HepG2 (cell line): ENCODE measurements around the gene PSMD2.

Experiments used
- AFF4 ChIP-seq: sonication (generic); formaldehyde crosslinking; IDR thresholded peaks from 2 replicates; pipeline ENCODE4 v1.4.0; 2020; ENCODE audit warnings: missing genetic modification reagents
- CTCF ChIP-seq: sonication (generic); formaldehyde crosslinking; IDR thresholded peaks from 2 replicates; pipeline ENCODE4 v1.5.0; 2020; ENCODE audit warnings: mild to moderate bottlenecking, missing genetic modification reagents, moderate library complexity
- EHMT2 ChIP-seq: fragments of 200-600 bp; sonication (generic); IDR thresholded peaks from 2 replicates; pipeline ENCODE4 v1.7.0; 2017; ENCODE audit warnings: antibody characterized with exemption, low read depth, low read length, borderline replicate concordance
- HNRNPH1 ChIP-seq: fragments of 200-400 bp; formaldehyde crosslinking; optimal IDR thresholded peaks from 2 replicates; pipeline ENCODE3; 2017; ENCODE audit warnings: mild to moderate bottlenecking, low read depth, low read length
- MLLT10 ChIP-seq: sonication (generic); formaldehyde crosslinking; IDR thresholded peaks from 2 replicates; pipeline ENCODE4 v1.4.0; 2020; ENCODE audit warnings: missing genetic modification reagents
- MTF2 ChIP-seq: sonication (generic); formaldehyde crosslinking; IDR thresholded peaks from 2 replicates; pipeline ENCODE4 v1.5.0; 2020; ENCODE audit warnings: missing genetic modification reagents, borderline replicate concordance
- NR2F6 ChIP-seq, 2 experiments: IDR thresholded peaks; 2 replicates each; pipeline ENCODE4 v1.6.1; 2016; ENCODE audit warnings: antibody characterized with exemption in 1 of 2, mild to moderate bottlenecking in 1 of 2
- PAX8 ChIP-seq: sonication (generic); formaldehyde crosslinking; IDR thresholded peaks from 2 replicates; pipeline ENCODE4 v1.8.0; 2022; ENCODE audit warnings: mild to moderate bottlenecking, missing genetic modification reagents, borderline replicate concordance
- POLR2A ChIP-seq, 2 experiments: IDR thresholded peaks; 2 replicates each; pipeline ENCODE4 v1.6.1; 2011; ENCODE audit warnings: low read depth in 2 of 2, low read length in 2 of 2, mild to moderate bottlenecking in 1 of 2, moderate library complexity in 1 of 2; ENCODE audit not compliant: insufficient read depth in 1 of 2
- REST ChIP-seq, 2 experiments: IDR thresholded peaks; 2 replicates each; pipeline ENCODE4 v1.6.1; 2011 to 2012; ENCODE audit warnings: low read length in 2 of 2, borderline replicate concordance in 1 of 2, low read depth in 1 of 2, mild to moderate bottlenecking in 1 of 2, moderate library complexity in 1 of 2
- ZNF431 ChIP-seq: sonication (generic); formaldehyde crosslinking; IDR thresholded peaks from 2 replicates; pipeline ENCODE4 v1.9.0; 2022; ENCODE audit warnings: missing genetic modification reagents, low read depth, mild to moderate bottlenecking, borderline replicate concordance
- ZNF513 ChIP-seq: sonication (generic); formaldehyde crosslinking; conservative IDR thresholded peaks from 2 replicates; pipeline ENCODE4 v1.5.0; 2020; ENCODE audit warnings: missing genetic modification reagents
- TF ChIP-seq, protein P1 (sequence below): sonication (generic); formaldehyde crosslinking; IDR thresholded peaks from 2 replicates; pipeline ENCODE4 v1.4.0; 2020; ENCODE audit warnings: missing genetic modification reagents

- TF ChIP-seq NR2F6 (IDR thresholded peaks at IDR 0.05), result no peak
- TF ChIP-seq NR2F6 (CRISPR knock-in tag; IDR thresholded peaks at IDR 0.05), result no peak
- no peak for TF ChIP-seq PAX8 (CRISPR knock-in tag)
- TF ChIP-seq CTCF (CRISPR knock-in tag), result no peak
- TF ChIP-seq, protein P1, sequence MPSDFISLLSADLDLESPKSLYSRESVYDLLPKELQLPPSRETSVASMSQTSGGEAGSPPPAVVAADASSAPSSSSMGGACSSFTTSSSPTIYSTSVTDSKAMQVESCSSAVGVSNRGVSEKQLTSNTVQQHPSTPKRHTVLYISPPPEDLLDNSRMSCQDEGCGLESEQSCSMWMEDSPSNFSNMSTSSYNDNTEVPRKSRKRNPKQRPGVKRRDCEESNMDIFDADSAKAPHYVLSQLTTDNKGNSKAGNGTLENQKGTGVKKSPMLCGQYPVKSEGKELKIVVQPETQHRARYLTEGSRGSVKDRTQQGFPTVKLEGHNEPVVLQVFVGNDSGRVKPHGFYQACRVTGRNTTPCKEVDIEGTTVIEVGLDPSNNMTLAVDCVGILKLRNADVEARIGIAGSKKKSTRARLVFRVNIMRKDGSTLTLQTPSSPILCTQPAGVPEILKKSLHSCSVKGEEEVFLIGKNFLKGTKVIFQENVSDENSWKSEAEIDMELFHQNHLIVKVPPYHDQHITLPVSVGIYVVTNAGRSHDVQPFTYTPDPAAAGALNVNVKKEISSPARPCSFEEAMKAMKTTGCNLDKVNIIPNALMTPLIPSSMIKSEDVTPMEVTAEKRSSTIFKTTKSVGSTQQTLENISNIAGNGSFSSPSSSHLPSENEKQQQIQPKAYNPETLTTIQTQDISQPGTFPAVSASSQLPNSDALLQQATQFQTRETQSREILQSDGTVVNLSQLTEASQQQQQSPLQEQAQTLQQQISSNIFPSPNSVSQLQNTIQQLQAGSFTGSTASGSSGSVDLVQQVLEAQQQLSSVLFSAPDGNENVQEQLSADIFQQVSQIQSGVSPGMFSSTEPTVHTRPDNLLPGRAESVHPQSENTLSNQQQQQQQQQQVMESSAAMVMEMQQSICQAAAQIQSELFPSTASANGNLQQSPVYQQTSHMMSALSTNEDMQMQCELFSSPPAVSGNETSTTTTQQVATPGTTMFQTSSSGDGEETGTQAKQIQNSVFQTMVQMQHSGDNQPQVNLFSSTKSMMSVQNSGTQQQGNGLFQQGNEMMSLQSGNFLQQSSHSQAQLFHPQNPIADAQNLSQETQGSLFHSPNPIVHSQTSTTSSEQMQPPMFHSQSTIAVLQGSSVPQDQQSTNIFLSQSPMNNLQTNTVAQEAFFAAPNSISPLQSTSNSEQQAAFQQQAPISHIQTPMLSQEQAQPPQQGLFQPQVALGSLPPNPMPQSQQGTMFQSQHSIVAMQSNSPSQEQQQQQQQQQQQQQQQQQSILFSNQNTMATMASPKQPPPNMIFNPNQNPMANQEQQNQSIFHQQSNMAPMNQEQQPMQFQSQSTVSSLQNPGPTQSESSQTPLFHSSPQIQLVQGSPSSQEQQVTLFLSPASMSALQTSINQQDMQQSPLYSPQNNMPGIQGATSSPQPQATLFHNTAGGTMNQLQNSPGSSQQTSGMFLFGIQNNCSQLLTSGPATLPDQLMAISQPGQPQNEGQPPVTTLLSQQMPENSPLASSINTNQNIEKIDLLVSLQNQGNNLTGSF (CRISPR knock-in tag), result no peak
- TF ChIP-seq MLLT10 (CRISPR knock-in tag), result no peak
- no peak for TF ChIP-seq POLR2A (IDR thresholded peaks at IDR 0.05; ENCODE audit: insufficient read depth in 1 of 2, low read depth in 2 of 2, low read length in 2 of 2)
- TF ChIP-seq EHMT2, result no peak
- TF ChIP-seq REST (IDR thresholded peaks at IDR 0.05; ENCODE audit: borderline replicate concordance in 1 of 2, low read depth in 1 of 2, low read length in 2 of 2), result no peak
- no peak for TF ChIP-seq AFF4 (CRISPR knock-in tag)
- TF ChIP-seq ZNF431 (CRISPR knock-in tag), result no peak
- TF ChIP-seq HNRNPH1, result no peak
- TF ChIP-seq ZNF513 (CRISPR knock-in tag), result no peak
- no peak for TF ChIP-seq MTF2 (CRISPR knock-in tag)
These were observed 45.7 kb downstream of the PSMD2 start for GRCh38 chr3:184344579-184345316.
